Measurements from ENCODE around the gene AARS2. TPM values are rescaled to one million over a fixed set of nuclear protein-coding genes. Genes with fewer than 3 reads are reported as not detected.
"Not testable (repeated sequence)": the region's sequence is repeated elsewhere in the genome, so short reads cannot be mapped to it uniquely, and the experiment has no call there.

The AARS2 gene
- total RNA-seq, 1 donor from 2014 or later: 34.3 TPM

DNA sequence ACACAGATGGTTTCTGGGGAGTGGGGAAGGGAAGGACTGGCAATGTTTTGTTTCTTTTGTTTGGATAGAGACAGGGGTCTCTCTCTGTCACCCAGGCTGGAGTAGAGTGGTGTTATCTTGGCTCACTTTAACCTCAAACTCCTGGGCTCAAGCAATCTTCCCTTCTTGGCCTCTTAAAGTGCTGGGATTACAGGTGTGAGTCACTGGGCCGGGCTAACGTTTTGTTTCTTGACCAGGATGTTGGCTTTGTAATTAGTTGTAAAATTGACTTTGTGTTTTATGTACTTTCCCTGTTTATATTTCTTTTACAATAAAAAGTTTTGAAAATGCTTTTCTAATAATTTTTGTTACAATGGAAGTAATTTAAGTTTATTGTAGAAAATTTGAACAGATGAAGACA is 40.2 kb upstream of the AARS2 start:
- Mint-ChIP-seq H3K4me3 (no peak overlapping the region), H3K9me3 (no peaks in the 10 kb centered on the region), H3K27ac (no peak overlapping the region), H3K4me1 (ENCODE audit: unreplicated experiment) (no peaks in the 10 kb centered on the region), H3K36me3 (no peaks in the 10 kb centered on the region), H3K27me3 (peaks cover 17% of the 10 kb centered on the region)
- TF ChIP-seq, protein P1, sequence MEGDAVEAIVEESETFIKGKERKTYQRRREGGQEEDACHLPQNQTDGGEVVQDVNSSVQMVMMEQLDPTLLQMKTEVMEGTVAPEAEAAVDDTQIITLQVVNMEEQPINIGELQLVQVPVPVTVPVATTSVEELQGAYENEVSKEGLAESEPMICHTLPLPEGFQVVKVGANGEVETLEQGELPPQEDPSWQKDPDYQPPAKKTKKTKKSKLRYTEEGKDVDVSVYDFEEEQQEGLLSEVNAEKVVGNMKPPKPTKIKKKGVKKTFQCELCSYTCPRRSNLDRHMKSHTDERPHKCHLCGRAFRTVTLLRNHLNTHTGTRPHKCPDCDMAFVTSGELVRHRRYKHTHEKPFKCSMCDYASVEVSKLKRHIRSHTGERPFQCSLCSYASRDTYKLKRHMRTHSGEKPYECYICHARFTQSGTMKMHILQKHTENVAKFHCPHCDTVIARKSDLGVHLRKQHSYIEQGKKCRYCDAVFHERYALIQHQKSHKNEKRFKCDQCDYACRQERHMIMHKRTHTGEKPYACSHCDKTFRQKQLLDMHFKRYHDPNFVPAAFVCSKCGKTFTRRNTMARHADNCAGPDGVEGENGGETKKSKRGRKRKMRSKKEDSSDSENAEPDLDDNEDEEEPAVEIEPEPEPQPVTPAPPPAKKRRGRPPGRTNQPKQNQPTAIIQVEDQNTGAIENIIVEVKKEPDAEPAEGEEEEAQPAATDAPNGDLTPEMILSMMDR (conservative IDR thresholded peaks at IDR 0.05): no peak
- DNase-seq (ENCODE audit: extremely low spot score, unreplicated experiment): no peak

GRCh38 chr6:44352259-44352658 is 39.1 kb upstream of the AARS2 start:
- no peak for DNase-seq (ENCODE audit: extremely low spot score, unreplicated experiment)
- Mint-ChIP-seq H3K27ac (no peak overlapping the region), H3K27me3 (peaks cover 17% of the 10 kb centered on the region), H3K9me3 (no peaks in the 10 kb centered on the region), H3K4me1 (ENCODE audit: unreplicated experiment) (no peaks in the 10 kb centered on the region), H3K4me3 (no peak overlapping the region), H3K36me3 (no peaks in the 10 kb centered on the region)
- TF ChIP-seq, protein P1 (conservative IDR thresholded peaks at IDR 0.05): no peak

GRCh38 chr6:44350650-44350994 is 37.5 kb upstream of the AARS2 start:
- not testable (repeated sequence) for H3K27ac Mint-ChIP-seq; H3K4me3 Mint-ChIP-seq; H3K9me3 Mint-ChIP-seq; H3K4me1 Mint-ChIP-seq (ENCODE audit: unreplicated experiment); H3K36me3 Mint-ChIP-seq; H3K27me3 Mint-ChIP-seq; DNase-seq (ENCODE audit: extremely low spot score, unreplicated experiment)

- H3K27ac Mint-ChIP-seq: no peak overlapping the region
- DNase-seq (ENCODE audit: extremely low spot score, unreplicated experiment): no peak
- TF ChIP-seq, protein P1 (conservative IDR thresholded peaks at IDR 0.05): no peak
- peaks cover 10% of the 10 kb centered on the region for H3K27me3 Mint-ChIP-seq
- no peaks in the 10 kb centered on the region for H3K4me1 Mint-ChIP-seq (ENCODE audit: unreplicated experiment)
- no peaks in the 10 kb centered on the region for H3K9me3 Mint-ChIP-seq
- H3K36me3 Mint-ChIP-seq: no peaks in the 10 kb centered on the region
- H3K4me3 Mint-ChIP-seq: no peak overlapping the region
Measured at GRCh38 chr6:44349904-44350649, 36.9 kb upstream of the AARS2 start.

DNA sequence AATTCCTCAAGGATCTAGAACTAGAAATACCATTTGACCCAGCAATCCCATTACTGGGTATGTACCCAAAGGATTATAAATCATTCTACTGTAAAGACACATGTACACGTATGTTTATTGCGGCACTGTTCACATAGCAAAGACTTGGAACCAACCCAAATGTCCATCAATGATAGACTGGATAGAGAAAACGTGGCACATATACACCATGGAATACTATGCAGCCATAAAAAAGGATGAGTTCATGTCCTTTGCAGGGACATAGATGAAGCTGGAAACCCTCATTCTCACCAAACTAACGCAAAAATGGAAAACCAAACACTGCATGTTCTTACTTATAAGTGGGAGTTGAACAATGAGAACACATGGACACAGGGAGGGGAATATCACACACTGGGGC is 33.7 kb upstream of the AARS2 start:
- not testable (repeated sequence) for H3K4me3 Mint-ChIP-seq; H3K9me3 Mint-ChIP-seq; H3K36me3 Mint-ChIP-seq; H3K27ac Mint-ChIP-seq; DNase-seq (ENCODE audit: extremely low spot score, unreplicated experiment); H3K4me1 Mint-ChIP-seq (ENCODE audit: unreplicated experiment)
- peaks cover 37% of the 10 kb centered on the region for H3K27me3 Mint-ChIP-seq

DNA sequence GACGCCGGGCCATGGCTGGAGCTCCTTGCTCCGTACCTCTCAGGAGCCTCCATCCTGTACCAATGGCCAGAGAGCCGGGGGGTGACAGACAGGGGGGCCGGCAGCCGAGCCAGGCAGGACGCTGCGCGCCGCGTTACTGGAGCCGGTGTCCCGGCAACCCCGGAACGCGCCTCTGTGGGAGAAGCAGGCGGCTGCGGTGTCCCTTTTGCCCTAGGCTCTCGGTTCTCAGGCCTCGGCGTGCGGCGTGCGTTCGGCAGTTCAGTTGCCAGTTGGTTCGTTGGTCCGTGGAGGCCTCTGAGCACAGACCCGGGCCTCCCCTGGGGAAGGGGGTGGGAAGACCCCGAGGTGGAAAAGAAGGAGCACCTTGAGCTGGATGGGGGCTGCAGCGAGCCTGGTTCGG is 29.3 kb upstream of the AARS2 start, which contains the start of gene SPATS1:
TSS of gene SPATS1 (plus strand) at position 162 of the 400 bp plus-strand sequence. CDS start 446 bp downstream, outside the sequence.
- Mint-ChIP-seq H3K4me3 (no peak within 1 kb of the TSS), H3K4me1 (ENCODE audit: unreplicated experiment) (peaks cover 13% of the 10 kb centered on the region), H3K9me3 (no peaks in the 10 kb centered on the region), H3K36me3 (no peaks in the 10 kb centered on the region), H3K27me3 (peaks cover 47% of the 10 kb centered on the region), H3K27ac (no peak within 1 kb of the TSS)
- DNase-seq (ENCODE audit: extremely low spot score, unreplicated experiment): no peak
- TF ChIP-seq, protein P1 (conservative IDR thresholded peaks at IDR 0.05): no peak

Measured in type B pancreatic cell (in vitro differentiated cells).